HG03460 (cell line): Measurements from ENCODE around the gene FRK.
"Not testable (repeated sequence)": the region's sequence is repeated elsewhere in the genome, so short reads cannot be mapped to it uniquely, and the experiment has no call there.

Experiments
- ATAC-seq: cut with Tn5 transposase; IDR thresholded peaks from one replicate; pipeline ENCODE4 v1.9.1; 2021; ENCODE audit not compliant: unreplicated experiment

FRK gene

DNA sequence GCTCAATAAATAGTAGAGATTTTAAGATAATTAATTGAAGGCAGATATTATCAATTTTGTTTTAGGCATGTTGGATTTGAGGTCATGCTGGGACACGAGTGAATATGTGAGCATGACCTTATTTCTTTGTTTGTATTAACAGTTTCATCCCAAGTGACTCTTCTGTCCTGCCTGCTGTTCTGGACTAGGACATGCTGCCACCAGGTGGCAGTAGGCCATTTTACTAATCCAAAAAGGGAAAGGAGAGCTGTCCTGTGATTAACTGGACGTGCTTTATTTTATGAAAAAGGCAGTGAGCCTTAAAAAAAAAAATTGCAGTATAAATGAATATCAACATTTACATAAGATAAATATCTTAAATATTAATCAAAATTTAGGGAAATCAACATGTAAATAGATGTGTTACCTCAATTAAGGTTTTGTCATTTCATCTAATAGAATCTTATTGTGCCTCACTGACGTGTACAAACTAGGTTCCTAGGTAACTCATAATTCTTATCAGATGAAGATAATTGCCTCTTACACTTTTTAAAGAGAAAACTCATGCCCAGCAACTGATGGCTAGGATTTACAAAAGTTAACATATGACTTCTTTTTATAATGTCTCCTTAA lies 49.8 kb downstream of the FRK start:
- ATAC-seq = peak; percentile 44

DNA sequence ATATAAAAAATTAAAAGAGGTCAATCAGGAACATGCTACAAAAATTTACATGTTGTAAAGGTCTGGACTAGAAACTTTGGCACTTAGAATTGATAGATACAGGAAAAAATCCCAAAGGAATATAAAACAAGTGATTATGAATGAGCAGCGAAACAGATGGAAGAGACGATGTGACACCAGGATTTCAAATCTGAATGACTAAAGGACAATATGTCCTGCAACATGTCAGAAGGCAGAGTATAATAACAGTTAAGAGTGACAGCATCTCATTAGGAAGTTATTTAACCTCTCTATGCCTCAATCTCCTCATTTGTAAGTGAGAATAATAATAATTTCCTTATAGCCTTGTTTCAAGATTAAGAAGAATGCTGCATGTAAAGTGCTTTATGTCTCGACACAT lies 50.3 kb downstream of the FRK start:
- no peak for ATAC-seq

DNA sequence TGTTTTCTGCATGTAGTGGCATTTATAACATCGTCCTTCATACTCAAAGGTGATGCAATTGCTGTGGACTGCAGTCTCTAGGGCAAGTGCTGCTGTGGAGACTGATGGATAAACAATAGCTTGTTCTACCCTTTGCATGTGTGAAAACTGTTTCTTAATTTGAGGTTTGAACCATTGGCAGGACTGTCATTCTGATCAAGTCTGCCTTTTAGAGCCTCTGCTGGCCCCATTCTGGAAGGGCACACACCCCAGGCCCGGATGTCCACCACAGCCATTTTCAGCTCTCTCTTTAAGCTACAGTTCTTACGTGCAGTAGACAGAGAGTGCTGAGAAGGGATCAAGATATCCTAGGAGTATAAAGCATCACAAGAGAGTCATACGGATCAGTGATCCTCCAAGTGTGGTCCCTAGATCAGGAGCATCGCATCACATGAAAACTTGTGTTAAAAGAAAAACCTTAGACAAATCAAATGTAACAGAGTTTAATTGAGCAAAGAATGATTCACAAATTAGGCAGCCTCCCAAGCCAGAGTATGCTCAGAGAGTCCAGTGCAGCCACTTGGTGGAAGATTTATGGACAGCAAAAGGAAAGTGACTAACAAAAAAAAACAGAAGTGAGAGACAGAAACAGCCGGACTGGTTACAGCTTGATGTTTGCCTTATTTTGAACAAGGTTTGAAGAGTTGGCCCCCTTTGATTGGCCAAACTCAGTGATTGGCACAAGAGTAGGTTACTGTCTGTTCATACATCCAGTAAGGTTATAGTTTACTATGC lies 52.0 kb downstream of the FRK start:
- ATAC-seq = peak; percentile 57

DNA sequence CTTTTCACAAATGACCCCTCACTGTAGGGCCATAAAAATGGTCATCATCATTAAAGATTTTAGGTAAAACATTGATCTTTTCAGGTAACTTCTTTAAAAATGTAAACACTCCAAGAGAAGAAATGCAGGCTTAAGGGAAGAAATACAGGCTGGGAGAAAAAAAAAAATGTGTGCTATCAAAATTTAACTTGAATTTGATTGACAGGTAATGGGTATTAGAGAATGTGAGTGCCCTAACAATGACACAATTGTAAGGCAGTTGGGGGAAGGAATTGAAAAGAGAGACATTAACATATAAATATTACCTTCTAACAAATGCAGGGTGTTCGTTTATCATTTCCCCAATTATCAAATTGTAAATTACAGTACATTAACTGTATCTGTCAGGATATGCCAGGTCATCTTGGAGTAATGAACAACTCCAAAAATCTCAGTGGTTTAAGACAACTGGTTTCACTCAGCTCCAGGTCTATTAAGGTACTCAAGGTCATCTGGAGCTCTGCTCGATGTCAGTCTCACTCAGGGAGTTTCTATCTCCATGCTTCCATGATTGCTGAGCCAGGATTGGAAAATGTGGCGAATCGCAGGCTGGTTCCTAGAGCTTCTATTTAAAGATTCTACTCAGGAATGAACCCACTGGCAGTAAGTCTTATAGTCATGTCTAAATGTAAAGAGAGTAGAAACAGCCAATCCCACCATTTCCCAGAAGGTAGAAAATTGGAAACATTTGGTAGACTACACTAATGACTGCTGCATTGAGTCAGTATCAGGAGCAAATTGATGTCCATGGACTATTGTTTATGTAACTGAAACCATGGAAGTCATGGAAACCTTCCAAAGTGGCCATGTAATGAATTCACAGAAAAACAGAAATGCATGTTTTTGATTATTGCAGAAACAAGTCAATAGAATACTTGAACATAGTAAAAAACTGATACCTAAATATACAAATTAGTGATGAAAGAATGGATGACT lies 55.6 kb downstream of the FRK start:
- ATAC-seq = no peak

DNA sequence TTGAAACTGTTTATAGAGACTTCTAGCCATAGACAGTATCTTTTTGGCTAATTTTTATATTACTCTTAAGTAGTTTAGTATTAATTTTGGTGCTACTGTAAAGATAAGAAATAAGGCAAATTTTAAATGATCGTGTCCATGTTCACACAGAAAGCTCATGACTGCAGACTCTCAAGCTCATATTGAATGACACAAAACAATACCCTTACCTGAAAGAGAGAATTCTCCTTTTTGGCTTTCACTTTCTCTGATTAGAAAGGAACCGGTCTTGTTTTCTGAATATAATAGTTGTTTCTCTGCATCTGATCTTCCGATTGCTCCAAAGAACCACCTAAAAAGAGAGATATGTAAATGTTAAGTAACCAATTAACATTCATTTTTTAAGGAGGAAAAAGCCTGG lies 57.0 kb downstream of the FRK start:
- ATAC-seq = peak; percentile 83

DNA sequence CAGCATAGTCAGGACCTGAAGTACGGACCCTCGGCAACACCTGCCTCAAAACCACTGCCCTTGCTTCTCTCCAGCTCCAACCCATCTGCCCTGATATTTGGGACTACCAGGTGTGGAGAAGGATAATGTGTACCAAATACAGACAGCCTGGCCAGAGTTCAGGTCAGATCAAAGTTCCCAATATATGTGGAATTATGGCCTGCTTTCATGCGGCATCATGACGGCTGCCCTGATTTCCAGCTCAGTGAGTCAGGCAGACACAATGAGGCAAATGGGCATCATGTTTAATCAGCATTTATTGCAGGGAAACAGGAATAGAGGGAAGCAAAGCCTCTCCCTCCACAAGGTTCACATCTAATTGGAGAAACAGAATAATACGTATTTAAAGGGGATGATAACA lies 57.9 kb downstream of the FRK start:
- ATAC-seq = no peak

DNA sequence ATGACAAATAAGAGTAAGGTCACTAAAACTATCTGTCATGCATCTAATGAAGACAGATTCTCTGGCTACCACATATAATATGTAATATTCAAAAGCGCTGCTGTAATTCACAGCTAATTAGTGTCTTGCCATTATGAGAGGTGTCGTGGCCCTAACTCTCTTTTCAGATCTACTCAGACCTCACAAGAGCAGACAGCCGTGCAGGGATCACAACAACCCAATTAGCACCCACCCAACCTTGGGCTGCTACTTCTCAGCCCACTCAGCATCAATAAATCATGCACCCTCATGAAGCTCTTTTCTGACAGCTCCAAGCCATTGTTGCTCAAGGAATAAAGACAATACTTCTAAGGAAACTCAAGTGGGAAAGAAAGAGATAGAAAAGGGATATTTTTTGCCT lies 61.5 kb downstream of the FRK start:
- no peak for ATAC-seq

DNA sequence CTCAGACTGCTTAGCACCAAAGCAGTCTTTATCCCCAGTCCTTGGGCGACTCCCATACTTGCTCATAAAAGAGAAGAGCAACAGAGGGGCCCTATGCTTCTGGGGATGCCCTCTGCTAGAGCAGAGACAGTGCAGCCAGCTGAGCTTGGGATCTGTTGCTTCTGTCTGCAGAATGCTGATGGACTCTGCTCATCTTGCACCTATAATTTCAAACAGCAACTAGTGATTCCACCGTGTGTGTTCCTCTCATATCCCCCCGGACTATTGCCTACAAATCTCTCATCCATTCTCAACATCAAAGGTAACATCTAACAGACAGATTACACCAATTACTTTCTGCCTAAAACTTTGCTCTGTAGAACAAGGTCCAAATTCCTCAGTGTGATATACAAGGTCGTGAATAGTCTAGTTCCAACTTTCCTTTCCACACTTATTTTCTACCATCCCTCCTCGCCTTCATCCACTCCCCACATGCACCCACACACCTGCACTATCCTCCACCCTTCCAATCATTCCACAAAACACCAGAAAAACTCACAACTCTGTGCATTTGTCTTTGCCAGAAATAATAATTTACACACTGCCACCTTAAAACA lies 62.6 kb downstream of the FRK start:
- ATAC-seq = no peak

DNA sequence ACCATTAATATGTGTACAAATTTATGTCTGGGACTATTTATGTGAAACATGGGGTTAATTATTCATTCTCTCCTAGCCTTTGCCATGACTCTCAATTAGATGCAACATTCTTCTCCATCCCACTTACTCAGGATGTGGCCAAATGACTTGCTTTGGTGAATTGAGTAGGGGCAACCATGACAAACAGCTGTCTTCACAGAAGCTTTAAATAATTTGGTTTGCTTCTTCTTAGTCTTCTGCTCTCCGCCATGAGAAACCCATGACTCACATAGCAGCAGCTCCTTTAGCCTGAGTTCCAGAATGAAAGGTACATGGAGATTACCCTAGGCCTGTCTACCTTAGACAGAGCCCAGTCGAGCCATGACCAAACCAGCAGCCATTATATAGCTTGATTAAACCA lies 74.7 kb downstream of the FRK start:
- no peak for ATAC-seq

DNA sequence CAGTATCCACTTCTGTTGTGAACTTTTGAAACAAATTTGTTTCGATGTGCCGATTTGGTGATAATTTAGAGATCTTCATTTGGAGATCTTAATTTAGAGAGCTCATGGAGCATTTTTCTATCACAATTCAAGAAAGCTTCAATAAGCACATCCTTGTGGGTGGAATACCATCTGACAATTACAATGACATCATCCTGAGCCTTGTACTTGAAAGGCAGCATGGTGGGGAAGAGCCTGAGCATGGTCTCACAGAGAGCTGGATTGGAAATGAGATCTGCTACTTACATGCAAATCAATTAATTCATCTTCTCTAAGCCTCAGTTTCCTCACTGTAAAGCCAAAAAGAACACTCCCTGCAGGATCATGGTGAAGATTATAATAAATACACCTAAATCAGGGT lies 75.9 kb downstream of the FRK start:
- ATAC-seq = no peak

DNA sequence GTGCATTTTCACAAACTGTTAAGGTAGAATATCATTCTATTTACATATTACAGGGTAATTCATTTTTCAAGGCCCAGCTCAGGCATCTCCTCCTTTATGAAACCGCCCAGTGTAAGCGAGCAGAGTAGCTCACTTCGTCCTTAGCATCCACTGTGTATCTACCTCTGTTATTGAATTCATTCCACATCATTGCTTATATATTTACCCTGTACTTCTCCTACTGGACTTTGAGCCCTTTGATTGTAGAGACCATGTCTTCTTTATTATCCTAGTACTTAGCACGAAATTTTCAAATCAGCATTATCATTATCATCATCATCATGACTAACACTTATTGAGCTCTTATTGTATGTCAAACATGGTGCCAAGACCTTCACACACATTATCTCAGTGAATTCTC lies 76.7 kb downstream of the FRK start:
- no peak for ATAC-seq

DNA sequence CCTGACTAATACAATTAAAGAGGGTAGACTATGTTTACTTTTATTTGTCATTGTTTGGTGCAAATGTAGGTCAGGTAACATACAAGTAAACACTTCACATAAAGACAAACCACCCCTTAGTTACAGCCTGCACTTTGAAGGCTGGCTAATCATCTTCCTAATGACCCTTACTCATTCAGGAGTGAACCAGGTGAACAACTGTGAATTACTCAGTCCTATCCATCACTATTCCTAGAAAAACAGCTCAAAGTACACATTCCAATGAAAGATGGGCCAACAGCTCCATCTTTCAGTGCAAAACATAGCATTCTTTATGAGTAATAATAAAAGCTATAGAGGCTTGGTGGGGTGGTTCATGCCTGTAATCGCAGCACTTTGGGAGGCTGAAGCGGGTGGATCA lies 78.2 kb downstream of the FRK start:
- no peak for ATAC-seq

DNA sequence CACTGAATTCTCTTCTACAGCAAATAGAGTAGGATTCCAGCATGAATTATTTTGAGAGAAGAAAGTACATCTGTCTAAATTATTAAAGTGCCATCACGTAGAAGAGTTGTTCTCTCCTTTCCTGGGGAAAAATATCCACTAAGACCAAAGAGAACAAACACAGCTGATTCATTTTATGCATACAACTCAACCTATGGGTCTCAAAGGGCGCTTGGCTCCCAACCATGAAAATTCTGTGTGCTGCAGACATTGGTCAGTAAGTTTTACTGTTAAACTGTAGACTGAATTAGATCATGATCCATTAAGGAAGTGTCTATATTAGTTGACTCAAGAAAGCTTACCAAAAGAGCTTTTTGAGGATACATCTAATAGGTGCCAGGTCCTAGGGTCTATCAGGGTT lies 83.5 kb downstream of the FRK start:
- no peak for ATAC-seq

DNA sequence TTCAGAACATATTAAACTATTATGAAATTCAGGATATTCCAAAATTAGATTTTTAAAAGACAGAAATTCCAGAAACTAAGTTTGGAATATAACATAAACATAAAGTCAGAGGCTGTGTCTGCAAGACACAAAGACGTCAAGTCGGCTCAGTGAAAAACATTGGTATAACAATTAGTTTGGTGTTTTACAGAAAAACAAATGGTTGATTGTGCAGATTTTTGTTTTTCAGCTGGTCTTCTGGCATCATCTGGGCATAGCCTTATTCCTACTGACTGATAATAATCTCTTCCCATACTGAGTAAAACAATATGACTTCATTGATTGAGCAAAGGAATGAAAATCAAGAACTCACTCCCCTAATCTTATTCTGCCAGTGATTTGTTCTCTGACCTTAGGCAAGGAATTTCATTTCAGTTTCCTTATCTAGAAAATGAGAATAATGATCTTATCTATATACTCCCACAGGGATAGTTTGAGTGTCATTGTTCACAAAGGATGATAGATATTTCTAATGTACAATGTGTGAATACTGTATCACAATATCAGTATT lies 84.3 kb downstream of the FRK start:
- no peak for ATAC-seq

DNA sequence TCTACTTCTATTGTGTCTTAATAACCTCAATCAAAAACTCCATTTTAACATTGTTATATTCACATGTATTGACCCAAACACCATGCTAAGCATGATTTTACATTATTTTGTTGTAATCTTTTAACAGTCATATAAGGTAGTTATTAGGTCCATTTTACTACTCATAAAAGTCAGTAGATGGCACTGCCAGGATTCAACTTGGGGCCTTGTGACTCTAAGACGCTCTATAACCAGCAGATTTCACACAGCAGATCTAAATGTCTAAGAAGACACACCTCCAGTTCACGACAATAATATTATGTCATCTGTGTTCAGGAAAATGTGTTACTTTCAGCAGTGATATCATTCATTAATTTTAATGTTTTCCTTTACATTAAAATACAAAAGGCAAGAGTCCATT lies 88.0 kb downstream of the FRK start:
- no peak for ATAC-seq

DNA sequence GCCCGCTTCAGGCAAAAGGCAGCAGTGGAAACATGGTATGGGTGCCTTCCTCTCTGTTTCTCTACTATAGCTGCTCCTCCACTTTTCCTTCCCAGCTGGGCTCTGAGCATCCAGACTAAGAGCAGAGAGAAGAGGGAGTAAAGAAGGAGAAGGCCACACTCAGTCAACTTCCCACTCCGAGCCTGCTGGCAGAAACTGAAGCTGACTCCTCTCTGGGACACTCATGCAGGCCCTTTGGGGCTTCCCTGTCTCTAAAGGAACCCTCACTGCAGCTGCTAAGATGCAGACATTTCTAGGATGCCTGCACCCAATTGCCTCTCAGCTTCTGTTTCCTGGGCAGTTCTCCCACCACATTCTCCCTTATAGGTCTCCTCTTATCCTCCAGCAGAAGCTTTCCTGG lies 88.9 kb downstream of the FRK start:
- ATAC-seq = no peak

DNA sequence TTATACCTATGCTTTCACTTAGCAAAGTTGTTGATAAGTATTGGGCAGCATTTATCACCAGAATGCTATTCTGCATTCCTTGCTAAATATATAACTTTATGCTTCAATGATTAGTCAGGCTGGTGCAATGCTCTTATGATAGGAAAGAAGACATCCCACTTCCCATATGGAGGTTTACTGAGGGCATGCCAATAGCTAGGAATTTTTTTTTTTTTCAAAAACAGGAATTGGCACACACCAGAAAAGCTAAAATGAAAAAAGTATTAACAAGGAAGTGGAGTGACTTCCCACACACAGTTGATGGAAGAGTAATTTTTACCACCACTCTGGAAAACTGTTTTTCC lies 90.8 kb downstream of the FRK start:
- ATAC-seq = no peak

DNA sequence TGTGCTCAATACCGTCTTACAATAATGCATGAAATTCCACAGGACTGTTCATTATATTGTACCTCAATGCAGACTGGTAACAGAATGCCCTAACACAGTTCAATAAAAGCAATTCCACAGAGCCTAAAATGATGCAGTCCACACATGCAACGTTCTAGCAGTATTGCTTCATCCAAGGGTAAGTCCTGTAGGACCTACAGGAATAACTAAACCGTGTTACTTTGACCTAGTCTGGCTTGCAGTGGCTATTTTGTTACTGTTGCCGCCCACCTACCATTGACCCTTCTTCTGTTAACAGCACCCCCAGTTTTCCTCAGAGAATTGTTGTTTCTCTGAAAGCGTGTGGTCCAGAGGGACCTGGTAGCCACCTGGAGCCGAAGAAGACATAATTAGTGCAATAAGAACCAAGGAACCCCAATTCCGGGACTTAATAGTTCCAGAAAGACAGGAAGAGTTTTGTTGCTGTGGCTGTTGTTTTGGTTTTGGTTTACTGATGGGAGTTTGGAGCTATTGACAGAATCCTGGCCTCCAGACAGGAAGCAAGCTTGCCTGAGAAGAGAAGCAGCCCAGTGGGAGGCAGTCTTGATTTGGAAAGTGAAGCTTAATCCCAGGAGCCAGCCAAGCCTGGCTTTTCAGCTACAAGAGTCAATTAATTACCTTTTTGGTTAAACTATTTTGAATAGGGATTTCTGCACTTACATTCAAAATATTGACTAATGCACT lies 91.3 kb downstream of the FRK start:
- ATAC-seq = no peak

DNA sequence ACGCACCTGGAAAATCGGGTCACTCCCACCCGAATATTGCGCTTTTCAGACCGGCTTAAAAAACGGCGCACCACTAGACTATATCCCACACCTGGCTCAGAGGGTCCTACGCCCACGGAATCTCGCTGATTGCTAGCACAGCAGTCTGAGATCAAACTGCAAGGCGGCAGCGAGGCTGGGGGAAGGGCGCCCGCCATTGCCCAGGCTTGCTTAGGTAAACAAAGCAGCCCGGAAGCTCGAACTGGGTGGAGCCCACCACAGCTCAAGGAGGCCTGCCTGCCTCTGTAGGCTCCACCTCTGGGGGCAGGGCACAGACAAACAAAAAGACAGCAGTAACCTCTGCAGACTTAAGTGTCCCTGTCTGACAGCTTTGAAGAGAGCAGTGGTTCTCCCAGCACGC lies 100.4 kb downstream of the FRK start:
- not testable (repeated sequence) for ATAC-seq

DNA sequence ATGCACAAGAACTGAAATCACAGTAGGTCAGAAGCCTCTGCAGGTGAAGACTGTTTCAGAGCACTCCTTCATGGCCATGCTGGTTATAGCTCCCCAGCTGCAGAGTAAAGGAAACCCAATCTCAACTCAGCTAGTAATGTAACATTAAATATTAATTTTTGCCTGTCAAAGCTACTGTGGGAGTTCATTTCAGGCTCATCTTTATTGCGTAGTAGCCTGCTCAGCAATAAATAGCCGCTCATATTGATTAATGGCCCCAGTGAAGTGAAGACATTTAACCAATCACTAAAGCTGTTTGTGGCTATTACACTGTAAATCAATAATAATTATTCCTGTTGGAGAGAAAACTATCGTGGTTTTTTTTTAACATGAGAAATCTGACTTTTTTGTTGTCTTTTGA lies 101.7 kb downstream of the FRK start:
- no peak for ATAC-seq

DNA sequence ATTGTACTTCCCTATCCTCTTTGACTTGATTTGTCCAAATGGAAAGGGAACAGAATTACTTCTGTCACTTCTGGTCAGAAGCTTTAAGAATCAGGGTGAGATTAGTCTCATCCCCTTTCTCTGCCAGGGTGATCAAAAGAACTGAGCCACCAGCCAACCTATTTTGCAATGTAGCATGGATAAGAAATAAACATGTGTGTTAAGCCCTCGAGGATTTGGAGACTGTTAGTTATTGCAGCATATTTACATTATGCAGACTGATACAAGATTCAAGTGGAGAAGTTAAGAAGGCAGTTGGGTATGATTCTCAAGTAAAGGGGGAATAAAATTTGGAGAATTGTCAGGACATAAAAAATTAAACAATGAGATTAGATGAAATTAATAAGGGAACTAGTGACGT lies 106.0 kb downstream of the FRK start:
- no peak for ATAC-seq
